Tibial nerve (tissue), 4 donors: ENCODE data around the gene SNAP47. TPM values are rescaled to one million over a fixed set of nuclear protein-coding genes. Genes with fewer than 3 reads are reported as not detected.

ENCODE experiments used
- DNase-seq, 2 donors: peaks; one replicate each; pipeline ENCODE4 v3.0.0-alpha.2; 2019; ENCODE audit warnings: low spot score in 2 of 2
- H3K27ac ChIP-seq, 4 donors: fragments of 200-600 bp; sonication (generic) in 3 of 4; one replicate each; pipeline ENCODE4 v1.5.1; 2017 to 2019; ENCODE audit warnings: mild to moderate bottlenecking in 1 of 4
- H3K27me3 ChIP-seq, 2 donors: fragments of 200-600 bp; sonication (generic) in 1 of 2; one replicate each; pipeline versions ENCODE4 v1.5.1 to v1.6.0; 2017 to 2019
- H3K36me3 ChIP-seq, 3 donors: fragments of 200-600 bp; sonication (generic); one replicate each; pipeline ENCODE4 v1.5.1; 2018 to 2019
- H3K4me1 ChIP-seq, 4 donors: fragments of 200-600 bp; sonication (generic) in 3 of 4; one replicate each; pipeline ENCODE4 v1.5.1; 2017 to 2019
- H3K4me3 ChIP-seq, 4 donors: fragments of 200-600 bp; sonication (generic) in 3 of 4; one replicate each; pipeline ENCODE4 v1.5.1; 2017 to 2019; ENCODE audit warnings: mild to moderate bottlenecking in 1 of 4, moderate library complexity in 1 of 4
- H3K9me3 ChIP-seq, 4 donors: fragments of 200-600 bp; sonication (generic) in 3 of 4; one replicate each; pipeline ENCODE4 v1.5.1; 2017 to 2019
- CTCF ChIP-seq, 5 experiments: fragments of 200-600 bp in 3 of 5; fragments of 450-650 bp in 2 of 5; sonication (generic) in 3 of 5; IDR thresholded peaks; one replicate each; pipeline ENCODE4 v1.5.1; 2016 to 2019; ENCODE audit warnings: antibody characterized with exemption in 5 of 5, mild to moderate bottlenecking in 3 of 5, moderate library complexity in 2 of 5
- EP300 ChIP-seq, 2 donors: sonication (generic); formaldehyde crosslinking; IDR thresholded peaks; one replicate each; pipeline ENCODE4 v1.6.1; 2017; ENCODE audit warnings: antibody characterized with exemption in 2 of 2, mild to moderate bottlenecking in 1 of 2
- POLR2A ChIP-seq, 2 donors: fragments of 450-650 bp; IDR thresholded peaks; one replicate each; pipeline ENCODE4 v1.6.1; 2017; ENCODE audit warnings: antibody characterized with exemption in 2 of 2, mild to moderate bottlenecking in 2 of 2, moderate library complexity in 2 of 2
- WGBS, 2 donors: methylation state at CpG; one replicate each; pipeline ENCODE4 v1.1.5; 2018; 5-methylcytosine and 5-hydroxymethylcytosine counted together
- total RNA-seq, 4 donors: library from RNA; depleted of rRNA; stranded (reverse); fragments of >200 nt; gene quantifications; one replicate each; pipeline ENCODE4 v1.1.0, GENCODE V29; 2016

SNAP47 gene
- total RNA-seq, 4 donors from 2014 or later, result 49.4 to 69.9 (median 62.8) TPM

GRCh38 chr1:227749225-227749624 lies 14.0 kb downstream of the SNAP47 start:
- Histone ChIP-seq H3K27me3 (no peaks in the 10 kb centered on the region), H3K27ac (peak overlapping the region in 2 of 4 donors; percentile 65 to 85), H3K4me1 (peaks cover 0 to 15% (median 7%) of the 10 kb centered on the region in 4 donors), H3K36me3 (peaks cover 0 to 48% (median 0%) of the 10 kb centered on the region in 3 donors), H3K9me3 (no peaks in the 10 kb centered on the region), H3K4me3 (no peak overlapping the region)
- no peak for TF ChIP-seq POLR2A (IDR thresholded peaks at IDR 0.05)
- TF ChIP-seq EP300 (IDR thresholded peaks at IDR 0.05), result no peak
- TF ChIP-seq CTCF (IDR thresholded peaks at IDR 0.05), result no peak
- no peak for DNase-seq
- 92 to 96% methylated on average over 7 of the region's 7 CpGs for WGBS, 2 donors

DNA sequence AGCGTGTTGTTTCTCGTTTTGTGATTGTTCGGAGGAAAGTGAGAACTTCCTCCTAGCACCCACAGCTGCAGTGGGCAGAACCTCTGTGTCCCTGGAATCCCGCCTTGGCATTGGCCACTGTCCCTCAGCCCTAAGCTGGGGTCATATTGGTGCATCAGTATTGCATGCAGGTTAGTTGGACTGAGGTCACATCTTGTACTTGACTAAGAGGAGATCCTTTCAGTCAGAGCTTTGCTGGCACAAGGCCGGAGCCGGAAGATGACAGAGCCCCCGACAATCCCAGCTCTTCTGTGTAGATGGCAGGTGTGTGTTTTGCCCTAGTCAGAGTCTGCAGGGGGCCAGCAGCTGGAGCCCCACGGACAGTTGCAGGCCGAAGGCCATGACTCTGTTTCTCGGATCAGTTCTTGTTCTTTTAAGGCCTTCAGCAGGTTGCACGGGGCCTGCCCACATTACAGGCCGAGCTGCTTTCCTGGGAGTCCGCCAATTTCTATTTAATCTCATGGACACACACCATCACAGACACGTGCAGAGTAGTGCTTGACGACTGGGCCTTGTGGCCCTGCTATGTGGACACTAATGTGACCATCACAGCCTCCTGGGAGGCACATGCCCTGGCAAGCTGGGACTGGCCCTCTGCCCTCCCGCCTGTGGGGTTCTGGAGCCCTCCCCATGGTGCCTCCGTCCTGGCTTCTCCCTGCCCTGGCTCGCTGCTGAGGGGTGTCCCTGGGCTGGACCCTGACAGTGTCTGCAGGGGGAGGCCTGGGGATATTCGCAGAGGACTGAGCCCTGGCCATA lies 14.9 kb downstream of the SNAP47 start:
- 81 to 90% methylated on average over 17 to 18 of the region's 19 CpGs for WGBS, 2 donors
- H3K27ac ChIP-seq, result peak overlapping the region in 3 of 4 donors; percentile 51 to 85 (median 65)
- H3K36me3 ChIP-seq, result peaks cover 0 to 48% (median 0%) of the 10 kb centered on the region in 3 donors
- TF ChIP-seq EP300 (IDR thresholded peaks at IDR 0.05) (no peak), POLR2A (IDR thresholded peaks at IDR 0.05) (no peak), CTCF (IDR thresholded peaks at IDR 0.05) (no peak)
- H3K27me3 ChIP-seq, result no peaks in the 10 kb centered on the region
- no peak overlapping the region for H3K4me3 ChIP-seq
- DNase-seq, result no peak
- H3K4me1 ChIP-seq, result peaks cover 0 to 23% (median 9%) of the 10 kb centered on the region in 4 donors
- H3K9me3 ChIP-seq, result no peaks in the 10 kb centered on the region

DNA sequence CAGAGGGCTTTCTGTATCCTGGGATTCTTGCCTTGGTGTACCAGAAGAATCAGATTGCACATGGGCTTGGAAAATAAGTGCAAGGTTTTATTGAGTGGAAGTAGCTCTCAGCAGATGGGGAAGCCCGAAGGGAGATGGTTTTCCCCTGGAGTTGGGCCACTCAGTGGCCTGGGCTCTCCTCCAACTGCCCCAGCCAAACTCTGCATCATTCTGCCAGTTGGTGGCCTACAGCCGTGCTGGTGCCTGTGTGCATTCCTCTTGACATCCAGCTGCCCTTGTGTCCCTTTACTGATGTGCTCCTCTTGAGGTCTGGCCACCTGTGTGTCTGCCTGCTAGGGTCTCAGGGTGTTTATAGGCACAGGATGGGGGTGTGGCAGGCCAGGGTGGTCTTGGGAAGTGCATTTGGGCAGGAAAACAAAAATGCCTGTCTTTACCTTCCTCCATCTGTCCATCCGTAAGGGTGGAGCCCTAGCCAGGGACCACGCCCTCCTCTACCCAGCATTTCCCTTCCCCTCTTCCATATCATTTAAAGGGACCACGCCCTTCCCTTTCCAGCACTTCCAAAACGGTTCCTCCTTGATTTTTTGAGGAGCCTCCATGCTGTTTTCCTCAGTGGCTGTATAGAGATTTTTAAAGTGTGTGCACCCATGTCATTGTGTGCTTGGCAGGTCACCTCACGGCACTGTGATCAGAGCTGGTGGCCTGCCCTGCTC lies 18.9 kb downstream of the SNAP47 start:
- H3K4me1 ChIP-seq, result peaks cover 0 to 34% (median 13%) of the 10 kb centered on the region in 4 donors
- peaks cover 0 to 49% (median 4%) of the 10 kb centered on the region in 3 donors for H3K36me3 ChIP-seq
- peak overlapping the region; percentile 52 to 83 (median 66) for H3K27ac ChIP-seq
- no peaks in the 10 kb centered on the region for H3K9me3 ChIP-seq
- WGBS, 2 donors, result 49 to 53% methylated on average over 7 of the region's 7 CpGs
- no peak for DNase-seq
- H3K4me3 ChIP-seq, result no peak overlapping the region
- no peaks in the 10 kb centered on the region for H3K27me3 ChIP-seq
- TF ChIP-seq EP300 (IDR thresholded peaks at IDR 0.05) (no peak), CTCF (IDR thresholded peaks at IDR 0.05) (no peak), POLR2A (IDR thresholded peaks at IDR 0.05) (no peak)

GRCh38 chr1:227754958-227755357 lies 19.7 kb downstream of the SNAP47 start:
- Histone ChIP-seq H3K27ac (peak overlapping the region; percentile 52 to 83 (median 66)), H3K4me1 (peaks cover 0 to 40% (median 13%) of the 10 kb centered on the region in 4 donors), H3K36me3 (peaks cover 0 to 49% (median 4%) of the 10 kb centered on the region in 3 donors), H3K9me3 (no peaks in the 10 kb centered on the region), H3K4me3 (no peak overlapping the region), H3K27me3 (no peaks in the 10 kb centered on the region)
- 98 to 99% methylated on average over 4 of the region's 4 CpGs for WGBS, 2 donors
- DNase-seq, result no peak
- TF ChIP-seq EP300 (IDR thresholded peaks at IDR 0.05) (no peak), POLR2A (IDR thresholded peaks at IDR 0.05) (no peak), CTCF (IDR thresholded peaks at IDR 0.05) (no peak)
